GM21737 (cell line): ENCODE measurements around the gene CELF5.
"Not testable (repeated sequence)": the region's sequence is repeated elsewhere in the genome, so short reads cannot be mapped to it uniquely, and the experiment has no call there.

Experiments
- ATAC-seq: cut with Tn5 transposase; IDR thresholded peaks from one replicate; pipeline ENCODE4 v1.9.1; 2021; ENCODE audit warnings: mild to moderate bottlenecking, moderate library complexity; ENCODE audit not compliant: unreplicated experiment

Gene CELF5

GRCh38 chr19:3289971-3290569, 65.6 kb downstream of the CELF5 start:
- no peak for ATAC-seq

GRCh38 chr19:3290858-3291257, 66.4 kb downstream of the CELF5 start:
- not testable (repeated sequence) for ATAC-seq

- ATAC-seq, result no peak
These were observed 67.2 kb downstream of the CELF5 start for GRCh38 chr19:3291644-3292043.

- ATAC-seq, result no peak
These were observed 68.6 kb downstream of the CELF5 start for GRCh38 chr19:3292958-3293529.

GRCh38 chr19:3293560-3293959, 69.1 kb downstream of the CELF5 start:
- no peak for ATAC-seq

- no peak for ATAC-seq
These were observed 69.8 kb downstream of the CELF5 start for GRCh38 chr19:3294080-3294850.

GRCh38 chr19:3295581-3295980, 71.1 kb downstream of the CELF5 start:
- ATAC-seq, result no peak

DNA sequence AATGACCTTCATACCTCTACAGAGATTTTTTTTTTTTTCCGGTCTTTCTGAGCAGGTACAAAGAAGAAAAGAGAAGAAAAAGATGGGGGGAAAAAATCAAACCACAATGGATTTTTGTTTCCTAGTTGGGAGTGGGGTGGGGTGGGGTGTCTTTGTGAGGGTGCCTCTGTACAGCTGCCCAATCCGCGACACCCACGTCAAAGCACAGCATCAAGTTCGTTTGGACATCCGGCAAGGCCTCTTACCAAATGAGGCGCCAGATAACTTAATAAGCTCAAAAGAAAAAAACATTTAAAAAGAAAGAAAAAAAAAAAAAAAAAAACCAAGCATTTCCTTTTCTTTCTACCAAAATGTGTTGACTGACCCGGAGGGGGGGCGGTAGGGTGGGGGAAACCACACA, 71.6 kb downstream of the CELF5 start:
- ATAC-seq, result no peak

GRCh38 chr19:3296446-3296845, 72.0 kb downstream of the CELF5 start:
- ATAC-seq, result no peak

DNA sequence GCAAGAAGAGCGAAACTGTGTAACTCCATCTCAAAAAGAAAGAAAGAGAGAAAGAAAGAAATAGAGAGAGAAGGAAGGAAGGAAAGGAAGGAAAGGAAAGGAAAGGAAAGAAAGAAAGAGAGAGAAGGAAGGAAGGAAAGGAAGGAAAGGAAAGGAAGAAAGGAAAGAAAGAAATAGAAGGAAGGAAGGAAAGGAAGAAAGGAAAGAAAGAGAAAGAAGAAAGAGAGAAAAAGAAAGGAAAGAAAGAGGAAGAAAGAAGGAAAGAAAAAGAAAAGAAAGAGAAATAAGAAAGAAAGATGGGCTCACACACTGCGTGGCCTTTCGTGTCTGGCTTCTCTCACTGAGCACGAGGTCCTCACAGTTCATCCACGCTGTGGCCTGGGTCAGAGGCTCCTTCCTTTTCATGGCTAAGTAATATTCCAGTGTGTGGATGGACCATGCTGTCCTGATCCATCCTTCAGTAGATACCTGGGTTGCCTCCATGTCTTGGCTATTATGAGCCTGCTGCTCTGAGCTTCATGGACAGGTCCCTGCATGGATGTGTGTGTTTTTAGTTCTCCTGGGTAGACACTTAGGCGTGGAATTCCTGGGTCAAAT, 74.5 kb downstream of the CELF5 start:
- no peak for ATAC-seq

- ATAC-seq, result not testable (repeated sequence)
These were observed 76.1 kb downstream of the CELF5 start for GRCh38 chr19:3300566-3300965.

DNA sequence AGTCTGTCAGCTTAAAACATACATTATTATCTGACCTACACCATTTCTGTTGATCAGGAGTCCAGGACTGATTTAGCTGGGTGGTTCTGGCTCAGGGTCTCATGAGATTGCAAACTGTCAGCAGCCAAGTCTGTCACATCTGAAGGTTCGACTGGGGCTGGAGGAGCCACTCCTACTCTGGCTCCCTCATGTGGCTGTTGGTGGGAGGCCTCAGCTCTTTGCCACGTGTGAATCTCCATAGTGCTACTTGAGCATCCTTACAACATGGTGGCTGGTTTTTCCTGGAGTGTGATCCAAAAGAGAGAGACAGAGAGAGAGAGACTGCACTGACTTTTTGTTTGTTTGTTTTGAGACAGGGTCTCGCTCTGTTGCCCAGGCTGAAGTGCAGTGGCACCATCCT, 78.3 kb downstream of the CELF5 start:
- no peak for ATAC-seq

- no peak for ATAC-seq
These were observed 80.5 kb downstream of the CELF5 start for GRCh38 chr19:3304871-3305423.

GRCh38 chr19:3309724-3310123, 85.3 kb downstream of the CELF5 start:
- no peak for ATAC-seq

- no peak for ATAC-seq
These were observed 85.8 kb downstream of the CELF5 start for GRCh38 chr19:3310280-3310679.

DNA sequence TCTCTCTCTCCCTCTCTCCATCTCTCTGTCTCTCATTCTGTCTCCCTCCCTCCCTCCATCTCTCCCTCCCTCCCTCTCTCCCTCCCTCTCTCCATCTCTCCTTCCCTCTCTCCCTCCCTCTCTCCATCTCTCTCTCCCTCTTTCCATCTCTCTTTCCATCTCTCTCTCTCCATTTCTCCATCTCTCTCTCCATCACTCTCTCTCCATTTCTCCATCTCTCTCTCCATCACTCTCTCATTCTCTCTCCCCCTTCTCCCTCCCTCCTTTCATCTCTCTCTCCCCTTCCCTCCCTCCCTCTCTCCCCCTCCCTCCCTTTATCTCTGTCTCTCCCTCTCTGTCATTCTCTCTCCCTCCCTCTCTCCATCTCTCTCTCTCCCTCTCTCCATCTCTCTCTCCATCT, 86.2 kb downstream of the CELF5 start:
- no peak for ATAC-seq

DNA sequence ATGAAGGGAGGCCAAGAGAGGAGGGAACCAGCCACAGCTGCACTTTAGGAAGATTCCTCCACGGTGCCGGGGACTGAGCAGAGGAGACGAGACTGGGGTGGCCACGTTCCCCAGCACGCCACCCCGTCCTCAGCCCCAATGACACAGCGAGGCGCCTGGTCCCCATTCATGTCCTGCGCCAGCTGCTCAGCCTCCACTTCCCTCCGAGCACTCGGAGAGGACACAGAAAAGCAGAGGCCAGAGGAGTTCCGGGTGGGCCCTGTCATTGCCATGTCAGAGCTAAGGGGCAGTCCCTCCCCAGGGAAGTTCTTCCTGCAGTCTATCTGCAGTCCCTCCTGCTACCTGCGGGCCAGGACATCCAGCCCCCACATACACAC, 88.7 kb downstream of the CELF5 start:
- ATAC-seq, result no peak

DNA sequence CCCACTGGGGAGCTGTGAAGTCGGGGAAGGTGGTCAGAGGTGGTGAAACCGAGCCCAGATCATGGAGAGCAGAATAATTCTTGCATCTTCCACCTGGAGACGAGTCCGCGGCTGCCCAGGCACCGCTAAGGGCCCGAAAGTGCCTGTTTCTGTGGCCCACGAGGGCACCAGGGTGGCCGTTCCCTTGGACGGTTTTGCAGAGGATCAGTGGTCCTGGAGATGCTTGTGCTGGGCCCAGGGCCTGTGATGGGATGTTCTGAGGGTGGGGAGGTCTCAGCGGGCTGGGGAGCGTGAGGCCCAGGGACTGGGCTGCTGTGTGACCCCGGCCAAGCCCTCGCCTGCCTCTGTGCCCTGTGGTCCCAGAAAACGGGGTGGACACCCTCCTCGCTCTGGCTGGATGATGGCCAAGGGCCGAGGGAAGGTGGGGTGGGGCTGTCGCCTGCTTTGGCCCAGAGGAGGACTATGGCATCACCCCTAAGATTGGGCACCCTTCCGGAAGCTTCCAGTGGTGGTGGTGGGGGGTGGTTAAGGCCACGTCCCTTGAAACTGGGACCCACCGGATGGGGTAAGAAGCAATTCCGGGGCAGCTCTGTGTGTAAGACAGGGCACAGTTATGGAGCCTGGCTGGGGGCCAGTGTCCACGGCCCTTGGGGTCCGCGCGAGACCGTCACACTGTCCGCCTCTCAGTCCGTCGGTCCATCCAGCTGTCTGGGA, 90.7 kb downstream of the CELF5 start:
- no peak for ATAC-seq

GRCh38 chr19:3315676-3315973, 91.2 kb downstream of the CELF5 start:
- no peak for ATAC-seq

- no peak for ATAC-seq
These were observed 91.7 kb downstream of the CELF5 start for GRCh38 chr19:3316132-3316648.

GRCh38 chr19:3316659-3317207, 92.3 kb downstream of the CELF5 start:
- ATAC-seq, result no peak
